ENCODE data around the gene KIZ.

DNA sequence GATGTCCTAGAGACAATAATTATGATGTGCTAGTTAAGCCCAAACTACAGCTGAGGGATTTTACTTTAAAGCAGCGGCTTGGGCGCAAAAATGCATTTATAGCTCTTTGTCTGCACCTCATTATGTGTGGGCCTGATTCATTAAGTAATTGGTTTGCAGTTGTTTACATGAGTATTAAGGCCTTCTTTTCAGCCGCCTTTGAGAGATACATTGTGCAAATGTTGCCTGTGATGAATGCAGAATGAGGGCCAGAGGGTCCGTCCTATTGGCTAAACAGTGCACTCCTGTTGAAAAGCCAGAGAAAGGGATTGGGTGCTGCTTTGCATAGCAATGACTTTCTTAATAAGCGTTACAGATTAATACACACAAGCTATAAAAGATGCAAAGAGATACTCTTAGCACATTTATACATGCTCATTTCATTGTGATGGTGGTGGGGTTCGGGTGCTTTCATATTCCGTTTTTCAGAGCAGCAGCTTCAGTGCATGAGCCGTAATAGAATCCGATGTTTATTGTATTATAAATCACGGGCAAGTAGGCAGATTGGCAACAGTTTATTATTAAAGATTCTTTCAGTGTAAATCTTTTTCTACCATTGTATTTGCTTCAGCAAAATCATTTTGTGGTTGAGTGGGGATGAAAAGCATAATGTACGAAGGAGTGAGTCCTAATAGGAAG is 109.1 kb downstream of the KIZ start:
- TF ChIP-seq, protein P1, sequence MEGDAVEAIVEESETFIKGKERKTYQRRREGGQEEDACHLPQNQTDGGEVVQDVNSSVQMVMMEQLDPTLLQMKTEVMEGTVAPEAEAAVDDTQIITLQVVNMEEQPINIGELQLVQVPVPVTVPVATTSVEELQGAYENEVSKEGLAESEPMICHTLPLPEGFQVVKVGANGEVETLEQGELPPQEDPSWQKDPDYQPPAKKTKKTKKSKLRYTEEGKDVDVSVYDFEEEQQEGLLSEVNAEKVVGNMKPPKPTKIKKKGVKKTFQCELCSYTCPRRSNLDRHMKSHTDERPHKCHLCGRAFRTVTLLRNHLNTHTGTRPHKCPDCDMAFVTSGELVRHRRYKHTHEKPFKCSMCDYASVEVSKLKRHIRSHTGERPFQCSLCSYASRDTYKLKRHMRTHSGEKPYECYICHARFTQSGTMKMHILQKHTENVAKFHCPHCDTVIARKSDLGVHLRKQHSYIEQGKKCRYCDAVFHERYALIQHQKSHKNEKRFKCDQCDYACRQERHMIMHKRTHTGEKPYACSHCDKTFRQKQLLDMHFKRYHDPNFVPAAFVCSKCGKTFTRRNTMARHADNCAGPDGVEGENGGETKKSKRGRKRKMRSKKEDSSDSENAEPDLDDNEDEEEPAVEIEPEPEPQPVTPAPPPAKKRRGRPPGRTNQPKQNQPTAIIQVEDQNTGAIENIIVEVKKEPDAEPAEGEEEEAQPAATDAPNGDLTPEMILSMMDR (IDR thresholded peaks at IDR 0.05 in 4 of 5, conservative IDR thresholded peaks at IDR 0.05 in 1 of 5): no peak
- TF ChIP-seq POLR2A (IDR thresholded peaks at IDR 0.05): no peak
